NCI-H510A (cell line): ENCODE results near the gene GSK3B.

Source experiments
- DNase-seq: peaks from one replicate; lab custom pipeline; 2025; lab: John Stamatoyannopoulos, UW

Gene GSK3B

DNA sequence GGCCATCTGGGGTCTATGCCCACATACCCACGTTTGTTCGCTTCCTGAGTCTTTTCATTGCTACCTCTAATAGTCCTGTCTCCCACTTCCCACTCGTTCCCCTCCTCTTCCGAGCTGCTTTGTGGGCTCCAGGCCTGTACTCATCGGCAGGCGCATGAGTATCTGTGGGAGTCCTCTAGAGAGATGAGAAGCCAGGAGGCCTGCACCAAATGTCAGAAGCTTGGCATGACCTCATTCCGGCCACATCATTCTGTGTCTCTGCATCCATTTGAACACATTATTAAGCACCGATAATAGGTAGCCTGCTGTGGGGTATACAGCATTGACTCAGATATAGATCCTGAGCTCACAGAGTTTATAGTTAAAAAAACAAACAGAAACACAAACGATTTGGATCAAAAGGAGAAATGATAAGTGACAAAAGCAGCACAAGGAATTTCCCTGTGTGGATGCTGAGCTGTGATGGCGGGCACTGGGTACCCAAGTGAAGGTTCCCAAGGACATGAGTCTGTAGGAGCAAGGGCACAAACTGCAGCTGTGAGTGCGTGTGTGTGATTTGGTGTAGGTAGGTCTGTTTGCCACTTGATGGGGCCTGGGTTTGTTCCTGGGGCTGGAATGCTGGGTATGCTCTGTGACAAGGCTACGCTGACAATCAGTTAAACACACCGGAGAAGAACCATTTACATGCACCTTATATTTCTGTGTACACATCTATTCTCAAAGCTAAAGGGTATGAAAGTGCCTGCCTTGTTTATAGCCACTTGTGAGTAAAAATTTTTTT, 276.5 kb downstream of the GSK3B start:
- no peak for DNase-seq

- DNase-seq, result no peak
These were observed 277.2 kb downstream of the GSK3B start for GRCh38 chr3:119817071-119817470.

- no peak for DNase-seq
These were observed 278.5 kb downstream of the GSK3B start for GRCh38 chr3:119815716-119816115.

DNA sequence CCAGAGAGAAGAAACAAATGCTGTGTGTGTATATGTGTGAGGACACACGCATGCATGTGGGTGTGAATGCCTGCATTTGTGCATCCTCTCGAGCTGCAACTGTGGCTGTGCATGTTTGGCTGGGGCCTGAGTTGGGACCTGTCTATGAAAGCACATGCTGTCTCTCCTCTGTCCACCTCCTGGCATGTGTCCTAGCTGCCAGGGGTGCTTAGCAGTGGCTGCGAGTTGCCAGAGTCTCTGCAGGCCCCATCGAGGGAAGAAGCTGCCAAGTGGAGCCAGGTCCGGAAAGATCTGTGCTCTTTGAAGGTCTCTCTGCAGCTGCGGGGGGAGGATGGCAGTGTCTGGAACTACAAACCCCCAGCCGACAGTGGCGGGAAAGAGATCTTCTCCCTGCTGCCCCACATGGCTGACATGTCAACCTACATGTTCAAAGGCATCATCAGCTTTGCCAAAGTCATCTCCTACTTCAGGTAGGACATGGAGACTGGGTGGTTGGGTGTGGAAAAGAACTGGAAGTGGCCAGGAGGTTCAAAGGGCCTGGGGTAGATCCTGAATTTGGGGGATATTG, 281.7 kb downstream of the GSK3B start:
- no peak for DNase-seq

- no peak for DNase-seq
These were observed 284.2 kb downstream of the GSK3B start for GRCh38 chr3:119810018-119810435.

- DNase-seq, result no peak
These were observed 284.8 kb downstream of the GSK3B start for GRCh38 chr3:119809249-119810017.

DNA sequence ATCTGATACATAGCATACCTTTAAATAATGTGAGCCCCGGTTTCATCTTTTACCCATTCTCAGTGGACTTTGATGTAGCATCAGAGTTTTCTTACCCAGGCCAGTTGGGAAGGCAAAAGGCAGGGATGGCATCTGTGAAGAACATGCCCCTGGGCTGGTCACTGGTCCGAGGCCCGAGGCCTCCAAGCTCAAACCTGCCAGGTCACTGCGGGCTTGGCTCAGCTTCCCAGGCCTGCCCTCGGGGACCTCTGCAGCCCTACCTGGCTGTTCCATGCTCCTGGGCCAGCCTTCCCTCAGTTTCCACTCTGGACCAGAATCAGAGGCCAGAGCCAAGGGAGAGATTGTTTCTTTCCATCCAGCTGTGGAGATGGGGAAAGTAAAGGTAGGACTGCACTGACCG, 285.4 kb downstream of the GSK3B start:
- no peak for DNase-seq

DNA sequence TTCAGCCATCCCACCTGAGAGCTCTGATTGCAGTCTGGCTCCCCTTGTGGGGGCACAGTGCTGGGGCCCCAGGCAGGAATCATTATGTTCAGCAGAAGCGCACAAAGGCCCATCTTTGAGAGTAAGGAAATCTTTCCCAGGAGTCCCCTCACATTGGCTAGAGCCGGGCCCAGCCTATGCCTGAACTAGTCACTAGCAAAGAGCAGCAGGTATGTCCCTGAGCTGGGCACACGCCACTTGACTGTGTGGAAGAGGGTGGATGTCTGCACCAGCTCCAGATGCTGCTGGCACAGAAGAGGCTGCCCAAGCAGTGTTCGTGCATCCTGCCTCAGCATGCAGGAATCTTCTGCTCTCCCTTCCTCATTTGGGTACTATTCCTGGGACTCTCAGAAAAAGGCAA, 286.0 kb downstream of the GSK3B start:
- DNase-seq, result no peak

- DNase-seq, result no peak
These were observed 293.4 kb downstream of the GSK3B start for GRCh38 chr3:119800844-119801243.

DNA sequence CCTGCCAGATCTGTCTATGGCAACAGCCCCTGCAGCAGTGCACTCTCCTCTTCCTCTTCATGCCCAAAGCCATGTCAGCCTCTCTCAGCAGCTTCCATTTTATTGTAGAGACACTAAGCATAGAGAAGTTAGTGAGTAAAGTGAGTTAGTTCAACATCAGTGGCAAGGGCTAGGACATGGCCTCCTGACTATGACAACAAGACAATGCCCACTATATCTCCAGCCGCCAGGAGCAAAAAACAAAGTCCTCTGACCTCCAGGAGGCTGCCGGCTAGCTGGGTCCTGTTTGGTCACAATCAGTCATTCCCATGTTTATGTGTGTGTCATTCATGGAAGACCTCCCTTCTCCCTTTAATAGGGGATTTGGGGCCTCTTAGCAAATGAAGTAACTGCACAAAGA, 297.5 kb downstream of the GSK3B start:
- DNase-seq, result no peak

DNA sequence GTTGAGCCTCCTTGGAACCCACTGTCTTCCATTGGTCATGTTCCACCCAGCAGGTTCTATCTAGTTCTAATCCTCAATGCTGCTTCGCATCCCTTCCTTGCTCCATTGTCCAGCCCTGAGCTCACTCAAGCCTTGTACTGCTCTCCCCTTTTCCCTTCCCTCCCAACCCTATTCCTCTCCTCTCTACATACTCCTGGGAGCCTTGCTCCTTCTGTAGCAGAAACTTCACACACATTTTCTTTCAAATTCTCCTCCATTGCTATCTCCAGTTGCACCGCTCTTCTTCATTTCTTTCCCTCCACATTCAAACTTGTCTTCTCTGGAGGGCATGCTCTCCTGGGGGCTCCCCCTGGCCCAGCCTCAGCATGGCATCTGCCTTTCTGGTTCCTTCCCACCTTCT, 297.9 kb downstream of the GSK3B start:
- DNase-seq, result no peak

DNA sequence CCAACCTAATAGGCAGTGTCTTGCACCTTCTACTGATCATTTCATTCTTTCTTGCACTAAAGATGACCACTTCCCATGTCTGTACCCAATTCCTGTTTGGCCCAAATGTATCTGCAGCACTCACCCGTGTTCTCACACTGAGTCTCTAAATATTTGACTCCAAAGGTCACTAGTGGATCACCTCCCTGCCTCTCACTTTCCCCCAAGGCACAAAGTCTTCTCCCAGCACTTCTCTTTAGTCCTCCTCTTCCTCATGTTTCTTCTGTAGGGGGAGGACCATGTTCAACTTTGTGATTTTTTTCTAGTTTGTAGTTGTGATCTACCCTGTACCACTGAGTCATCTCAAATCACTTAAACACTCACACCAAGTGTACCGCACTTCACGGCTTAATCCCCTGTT, 298.4 kb downstream of the GSK3B start:
- DNase-seq, result no peak

DNA sequence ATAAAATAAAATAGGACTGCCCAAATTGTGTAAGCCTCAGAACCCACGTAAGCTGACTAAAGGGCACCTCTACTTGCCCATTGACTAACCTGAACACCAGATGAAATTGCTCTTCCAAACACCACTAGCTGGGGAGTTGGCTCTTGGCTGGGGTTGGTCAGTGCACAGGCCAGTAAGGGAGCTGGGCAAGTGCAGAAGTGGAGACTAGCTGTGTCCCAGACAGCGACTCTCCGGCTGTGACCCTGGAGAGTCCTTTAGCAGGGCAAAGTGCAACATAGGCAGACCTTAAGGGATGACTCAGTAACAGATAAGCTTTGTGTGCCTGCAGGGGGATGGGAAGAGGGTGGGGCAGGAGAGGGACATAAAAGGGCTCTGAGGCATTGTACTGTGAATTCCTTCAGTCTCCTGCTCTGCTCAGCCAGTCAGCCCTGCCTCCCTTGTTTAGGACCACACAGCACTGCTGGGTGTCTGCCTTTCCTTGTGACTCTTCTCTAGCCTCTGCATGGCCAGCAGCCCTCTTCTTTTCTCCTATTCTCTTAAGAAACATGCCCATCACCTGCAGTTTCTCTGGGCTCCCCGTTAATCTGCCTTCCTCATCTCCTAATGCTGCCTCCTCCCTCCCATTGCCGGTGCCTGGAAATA, 299.2 kb downstream of the GSK3B start:
- no peak for DNase-seq

DNA sequence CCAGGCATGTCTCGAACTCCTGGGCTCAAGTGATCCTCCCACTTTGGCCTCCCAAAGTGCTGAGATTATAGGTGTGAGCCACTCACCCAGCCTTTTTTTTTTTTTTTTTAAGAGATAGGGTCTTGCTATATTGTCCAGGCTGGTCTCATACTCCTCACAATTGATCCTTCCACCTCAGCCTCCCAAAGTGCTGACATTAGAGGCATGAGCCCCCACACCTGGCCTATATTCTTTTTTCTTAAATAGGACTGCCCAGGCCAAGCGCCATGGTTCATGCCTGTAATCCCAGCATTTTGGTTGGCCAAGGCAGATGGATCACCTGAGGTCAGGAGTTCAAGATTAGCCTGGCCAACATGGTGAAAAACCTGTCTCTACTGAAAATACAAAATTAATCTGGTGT, 299.8 kb downstream of the GSK3B start:
- no peak for DNase-seq

GRCh38 chr3:119792270-119792669, 302.0 kb downstream of the GSK3B start:
- no peak for DNase-seq

DNA sequence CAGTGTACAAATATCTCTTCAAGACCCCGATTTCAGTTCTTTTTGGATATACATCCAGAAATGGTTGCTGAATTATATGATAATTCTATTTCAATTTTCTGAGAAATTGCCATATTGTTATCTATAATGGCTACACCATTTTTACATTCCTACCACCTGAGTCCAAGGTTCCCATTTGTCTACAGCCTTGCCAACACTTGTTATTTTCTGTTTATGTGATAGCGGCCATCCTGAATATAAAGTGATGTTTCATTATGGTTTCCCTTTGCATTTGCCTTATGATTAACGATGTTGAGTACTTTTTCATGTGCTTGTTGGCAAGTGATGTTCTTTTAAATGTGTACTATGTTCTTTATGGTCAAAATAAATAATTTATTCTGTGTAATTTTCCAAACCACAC, 303.9 kb downstream of the GSK3B start:
- no peak for DNase-seq

GRCh38 chr3:119786409-119786808, 307.8 kb downstream of the GSK3B start:
- DNase-seq, result no peak

DNA sequence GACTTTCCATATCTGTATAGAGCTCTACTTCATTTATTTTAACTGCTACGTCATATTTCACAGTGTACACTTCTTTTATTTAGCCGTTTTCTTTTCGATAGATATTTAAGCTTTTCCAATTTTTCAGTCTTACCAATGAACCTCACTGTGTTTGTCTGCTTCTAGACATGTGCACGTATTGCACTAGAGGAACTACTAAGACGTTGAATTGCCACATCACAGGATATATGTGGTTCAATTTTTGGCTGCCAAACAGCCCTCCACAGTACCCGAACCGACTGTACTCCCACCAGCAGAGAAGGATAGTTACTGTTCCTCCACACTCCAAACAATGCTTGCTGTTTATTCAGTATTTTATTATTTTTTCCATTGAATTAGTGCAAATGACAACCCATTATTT, 310.4 kb downstream of the GSK3B start:
- no peak for DNase-seq

- DNase-seq, result no peak
These were observed 311.0 kb downstream of the GSK3B start for GRCh38 chr3:119783255-119783654.

DNA sequence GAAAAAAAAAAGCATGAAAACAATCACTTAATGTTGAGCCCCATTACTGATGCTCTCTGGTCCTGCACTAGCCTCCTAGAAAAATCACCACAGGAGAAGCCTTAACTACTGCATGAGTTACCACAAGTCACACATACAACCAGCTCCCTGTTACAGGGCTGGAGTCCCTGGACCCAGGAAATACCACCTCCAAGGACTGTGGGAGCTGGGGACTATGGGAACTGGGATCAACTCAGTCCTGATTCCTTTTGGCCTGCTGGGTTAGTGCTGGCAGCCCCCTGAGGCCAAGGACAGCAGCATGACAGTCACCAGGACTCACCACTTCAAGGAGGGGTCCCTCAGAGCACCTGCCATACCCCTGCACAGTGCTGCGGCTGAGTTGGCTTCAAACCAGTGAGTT, 311.8 kb downstream of the GSK3B start:
- DNase-seq, result no peak

- DNase-seq, result no peak
These were observed 312.7 kb downstream of the GSK3B start, which contains the start of gene NR1I2 for GRCh38 chr3:119781330-119782198. Gene NR1I2, plus strand, starts transcription at chr3:119782101.
